Umbilical cord (tissue), 2 donors: ENCODE measurements around the gene SPDYE4. TPM values are rescaled to one million over a fixed set of nuclear protein-coding genes. Genes with fewer than 3 reads are reported as not detected.
A peak's percentile ranks its signal among the peaks of the same experiment; 100 is the strongest.

Experiments
- DNase-seq: peaks from one replicate; pipeline ENCODE4 v3.0.0-alpha.2; 2015; ENCODE audit warnings: low spot score
- total RNA-seq: library from RNA; depleted of rRNA; stranded (reverse); fragments of >200 nt; gene quantifications from one replicate; pipeline ENCODE4 v1.2.3, GENCODE V29; 2014; ENCODE audit warnings: low replicate concordance; ENCODE audit not compliant: insufficient read depth

The SPDYE4 gene
- total RNA-seq, 1 donor from 2014 or later, result not detected

GRCh38 chr17:8712698-8713097 is 45.6 kb downstream of the SPDYE4 start:
- peak; percentile 71 for DNase-seq

- no peak for DNase-seq
Measured at GRCh38 chr17:8711291-8711690, 47.1 kb downstream of the SPDYE4 start.

GRCh38 chr17:8710813-8711212 is 47.5 kb downstream of the SPDYE4 start:
- DNase-seq, result no peak

GRCh38 chr17:8709006-8709405 is 49.3 kb downstream of the SPDYE4 start:
- DNase-seq, result no peak

- DNase-seq, result peak; percentile 91
Measured at GRCh38 chr17:8708025-8708461, 50.3 kb downstream of the SPDYE4 start.

GRCh38 chr17:8707332-8708024 is 50.9 kb downstream of the SPDYE4 start:
- DNase-seq, result peak; percentile 55

- no peak for DNase-seq
Measured at GRCh38 chr17:8706431-8706830, 51.9 kb downstream of the SPDYE4 start.

- no peak for DNase-seq
Measured at GRCh38 chr17:8705427-8705826, 52.9 kb downstream of the SPDYE4 start.

GRCh38 chr17:8703001-8703400 is 55.3 kb downstream of the SPDYE4 start:
- no peak for DNase-seq

GRCh38 chr17:8701754-8702153 is 56.6 kb downstream of the SPDYE4 start:
- no peak for DNase-seq

- no peak for DNase-seq
Measured at GRCh38 chr17:8701221-8701620, 57.1 kb downstream of the SPDYE4 start.

Other genes starting within 250 kb of the SPDYE4 start
- gene MYH10, start 127.8 kb downstream of the SPDYE4 start, total RNA-seq, result 201 TPM
- not detected for gene CCDC42, start 13.7 kb downstream of the SPDYE4 start, total RNA-seq
- 0.48 TPM for gene MFSD6L, start 40.8 kb upstream of the SPDYE4 start, total RNA-seq
- 0.48 TPM for gene PIK3R6, start 109.1 kb upstream of the SPDYE4 start, total RNA-seq
- 4.3 TPM for gene PIK3R5, start 207.2 kb upstream of the SPDYE4 start, total RNA-seq